ENCODE data around the gene CSNK1D. TPM values are rescaled to one million over a fixed set of nuclear protein-coding genes. Genes with fewer than 3 reads are reported as not detected.
A peak's percentile ranks its signal among the peaks of the same experiment; 100 is the strongest.

Gene CSNK1D
- total RNA-seq, 4 donors from 2014 or later, result 52.3 to 142 (median 58.8) TPM

- peaks cover 26% of the 10 kb centered on the region for H3K27me3 ChIP-seq
- no peaks in the 10 kb centered on the region for H3K9me3 ChIP-seq
- WGBS, result 0% methylated on average over 1 of the region's 76 CpGs
- no peaks in the 10 kb centered on the region for H3K36me3 ChIP-seq
- H3K4me3 ChIP-seq, result peak overlapping the region; percentile 61
- peak; percentile 88 to 93 for DNase-seq (ENCODE audit: low spot score in 2 of 2)
- TF ChIP-seq EP300 (IDR thresholded peaks at IDR 0.05) (no peak), CTCF (IDR thresholded peaks at IDR 0.05) (peak; percentile 40 to 60), POLR2A (IDR thresholded peaks at IDR 0.05) (peak in 1 of 2 donors; percentile 7), POLR2AphosphoS5 (IDR thresholded peaks at IDR 0.05) (no peak)
- H3K27ac ChIP-seq, result peak overlapping the region; percentile 78
- H3K4me1 ChIP-seq, result peaks cover 59% of the 10 kb centered on the region
Observed at GRCh38 chr17:82230609-82231311, 42.7 kb downstream of the CSNK1D start.

- no peaks in the 10 kb centered on the region for H3K36me3 ChIP-seq
- WGBS, result 60% methylated on average over 14 of the region's 28 CpGs
- no peak for TF ChIP-seq CTCF (IDR thresholded peaks at IDR 0.05)
- no peak for TF ChIP-seq POLR2AphosphoS5 (IDR thresholded peaks at IDR 0.05)
- TF ChIP-seq POLR2A (IDR thresholded peaks at IDR 0.05), result no peak
- peak in 1 of 2 donors; percentile 70 for DNase-seq (ENCODE audit: low spot score in 2 of 2)
- peak overlapping the region; percentile 80 for H3K27ac ChIP-seq
- H3K9me3 ChIP-seq, result no peaks in the 10 kb centered on the region
- peaks cover 53% of the 10 kb centered on the region for H3K4me1 ChIP-seq
- H3K4me3 ChIP-seq, result peak overlapping the region; percentile 61
- peaks cover 26% of the 10 kb centered on the region for H3K27me3 ChIP-seq
Observed at GRCh38 chr17:82229698-82230608, 43.5 kb downstream of the CSNK1D start.

- DNase-seq (ENCODE audit: low spot score in 2 of 2), result peak in 1 of 2 donors; percentile 78
- no peaks in the 10 kb centered on the region for H3K9me3 ChIP-seq
- WGBS, result no CpG with 5 or more reads among the region's 105 CpGs
- peak within 1 kb of the TSS; percentile 80 for H3K27ac ChIP-seq
- H3K36me3 ChIP-seq, result no peaks in the 10 kb centered on the region
- peak within 1 kb of the TSS; percentile 61 for H3K4me3 ChIP-seq
- TF ChIP-seq POLR2A (IDR thresholded peaks at IDR 0.05) (peak in 1 of 2 donors; percentile 90), POLR2AphosphoS5 (IDR thresholded peaks at IDR 0.05) (no peak), CTCF (IDR thresholded peaks at IDR 0.05) (no peak), EP300 (IDR thresholded peaks at IDR 0.05) (no peak)
- peaks cover 26% of the 10 kb centered on the region for H3K27me3 ChIP-seq
- H3K4me1 ChIP-seq, result peaks cover 47% of the 10 kb centered on the region
Observed at GRCh38 chr17:82228842-82229697, 44.4 kb downstream of the CSNK1D start, which contains the start of gene SLC16A3. Gene SLC16A3 (plus strand): TSS chr17:82229042. CDS start chr17:82236009, 6,967 bp downstream.

- Histone ChIP-seq H3K36me3 (no peaks in the 10 kb centered on the region), H3K9me3 (no peaks in the 10 kb centered on the region), H3K4me1 (peaks cover 47% of the 10 kb centered on the region), H3K27me3 (peaks cover 26% of the 10 kb centered on the region), H3K27ac (peak overlapping the region; percentile 80), H3K4me3 (peak overlapping the region; percentile 61)
- 40% methylated on average over 32 of the region's 63 CpGs for WGBS
- TF ChIP-seq POLR2AphosphoS5 (IDR thresholded peaks at IDR 0.05) (no peak), POLR2A (IDR thresholded peaks at IDR 0.05) (no peak), EP300 (IDR thresholded peaks at IDR 0.05) (no peak)
- DNase-seq (ENCODE audit: low spot score in 2 of 2), result no peak
Observed at GRCh38 chr17:82228278-82228841, 45.1 kb downstream of the CSNK1D start.

Measured in suprapubic skin (tissue), 4 donors.